PC-3 (cell line): Measurements from ENCODE around the gene TRAF3.

Source experiments
- EZH2 ChIP-seq: fragments of 300-600 bp; sonication (generic); IDR thresholded peaks from one replicate; pipeline ENCODE4 v1.6.1; 2017; ENCODE audit warnings: antibody characterized with exemption, mild to moderate bottlenecking, low read length; ENCODE audit not compliant: unreplicated experiment
- EZH2phosphoT487 ChIP-seq: fragments of 300-600 bp; sonication (generic); IDR thresholded peaks from 2 replicates; pipeline ENCODE4 v1.6.1; 2018; ENCODE audit warnings: mild to moderate bottlenecking, antibody characterized with exemption, low read length, borderline replicate concordance
- TF ChIP-seq, protein P1 (sequence below): fragments of 300-600 bp; sonication (generic); conservative IDR thresholded peaks from 2 replicates; pipeline ENCODE4 v1.5.1; 2017; ENCODE audit warnings: antibody characterized with exemption, low read depth, mild to moderate bottlenecking, low read length

DNA sequence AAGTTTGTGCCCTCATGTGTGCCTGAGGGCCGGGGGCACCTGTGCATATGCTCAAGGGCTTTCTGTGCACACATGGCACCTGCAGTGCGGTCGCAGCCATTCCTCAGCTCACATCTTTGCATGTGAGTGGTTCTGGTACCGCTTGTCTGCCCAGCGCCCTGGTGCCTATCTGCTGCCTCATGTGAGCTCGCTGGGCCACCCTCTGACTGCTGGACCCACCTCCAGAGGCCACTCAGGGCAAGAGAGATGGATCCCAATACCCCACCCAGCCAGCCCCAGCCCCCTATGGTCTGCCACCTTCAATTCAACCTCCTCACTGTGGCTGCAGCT lies 139.8 kb downstream of the TRAF3 start:
- TF ChIP-seq, protein P1, sequence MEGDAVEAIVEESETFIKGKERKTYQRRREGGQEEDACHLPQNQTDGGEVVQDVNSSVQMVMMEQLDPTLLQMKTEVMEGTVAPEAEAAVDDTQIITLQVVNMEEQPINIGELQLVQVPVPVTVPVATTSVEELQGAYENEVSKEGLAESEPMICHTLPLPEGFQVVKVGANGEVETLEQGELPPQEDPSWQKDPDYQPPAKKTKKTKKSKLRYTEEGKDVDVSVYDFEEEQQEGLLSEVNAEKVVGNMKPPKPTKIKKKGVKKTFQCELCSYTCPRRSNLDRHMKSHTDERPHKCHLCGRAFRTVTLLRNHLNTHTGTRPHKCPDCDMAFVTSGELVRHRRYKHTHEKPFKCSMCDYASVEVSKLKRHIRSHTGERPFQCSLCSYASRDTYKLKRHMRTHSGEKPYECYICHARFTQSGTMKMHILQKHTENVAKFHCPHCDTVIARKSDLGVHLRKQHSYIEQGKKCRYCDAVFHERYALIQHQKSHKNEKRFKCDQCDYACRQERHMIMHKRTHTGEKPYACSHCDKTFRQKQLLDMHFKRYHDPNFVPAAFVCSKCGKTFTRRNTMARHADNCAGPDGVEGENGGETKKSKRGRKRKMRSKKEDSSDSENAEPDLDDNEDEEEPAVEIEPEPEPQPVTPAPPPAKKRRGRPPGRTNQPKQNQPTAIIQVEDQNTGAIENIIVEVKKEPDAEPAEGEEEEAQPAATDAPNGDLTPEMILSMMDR, result no peak
- TF ChIP-seq EZH2 (no peak), EZH2phosphoT487 (no peak)
